GM12892 (cell line): Measurements from ENCODE around the gene ST7.

ENCODE experiments used
- POLR2A ChIP-seq: IDR thresholded peaks from 2 replicates; pipeline ENCODE4 v1.6.1; 2011; ENCODE audit warnings: low read depth, low read length, control low read depth
- POLR2AphosphoS5 ChIP-seq: IDR thresholded peaks from 2 replicates; pipeline ENCODE4 v1.6.1; 2011; ENCODE audit warnings: low read depth, low read length, control low read depth

DNA sequence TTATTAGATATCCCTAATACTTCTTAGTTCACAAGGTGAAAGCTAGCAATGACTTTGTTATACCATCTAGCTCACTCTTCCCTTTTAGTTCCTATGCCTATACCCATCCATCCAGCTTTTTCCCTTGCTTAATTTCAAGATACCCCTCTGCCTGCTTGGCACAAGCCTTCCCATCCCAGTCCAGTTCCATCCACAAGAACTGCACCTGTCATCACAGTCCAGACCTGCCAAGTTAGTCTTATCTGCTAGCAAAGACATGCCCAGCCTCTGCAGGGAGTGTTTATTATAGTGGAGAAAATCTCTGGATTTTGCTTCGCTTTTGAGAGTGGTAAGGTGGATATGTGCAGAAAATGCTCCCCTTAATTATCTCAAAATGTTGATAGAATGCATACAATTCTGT lies 158.2 kb downstream of the ST7 start:
- TF ChIP-seq POLR2A (no peak), POLR2AphosphoS5 (no peak)
